ENCODE data around the gene MDM2.
A peak's percentile ranks its signal among the peaks of the same experiment; 100 is the strongest.

- TF ChIP-seq TCF7 (CRISPR knock-in tag; IDR thresholded peaks at IDR 0.05; ENCODE audit: low read depth): no peak
- no peak for TF ChIP-seq ATF3 (CRISPR knock-in tag; conservative IDR thresholded peaks at IDR 0.05)
- no peak for TF ChIP-seq FOXJ3 (CRISPR knock-in tag; IDR thresholded peaks at IDR 0.05; ENCODE audit: borderline replicate concordance)
- no peak for TF ChIP-seq ZBTB21 (CRISPR knock-in tag; IDR thresholded peaks at IDR 0.05; ENCODE audit: borderline replicate concordance)
- TF ChIP-seq CTCF (IDR thresholded peaks at IDR 0.05): no peak; the same call in 1 of the 2 replicates
- TF ChIP-seq, protein P1, sequence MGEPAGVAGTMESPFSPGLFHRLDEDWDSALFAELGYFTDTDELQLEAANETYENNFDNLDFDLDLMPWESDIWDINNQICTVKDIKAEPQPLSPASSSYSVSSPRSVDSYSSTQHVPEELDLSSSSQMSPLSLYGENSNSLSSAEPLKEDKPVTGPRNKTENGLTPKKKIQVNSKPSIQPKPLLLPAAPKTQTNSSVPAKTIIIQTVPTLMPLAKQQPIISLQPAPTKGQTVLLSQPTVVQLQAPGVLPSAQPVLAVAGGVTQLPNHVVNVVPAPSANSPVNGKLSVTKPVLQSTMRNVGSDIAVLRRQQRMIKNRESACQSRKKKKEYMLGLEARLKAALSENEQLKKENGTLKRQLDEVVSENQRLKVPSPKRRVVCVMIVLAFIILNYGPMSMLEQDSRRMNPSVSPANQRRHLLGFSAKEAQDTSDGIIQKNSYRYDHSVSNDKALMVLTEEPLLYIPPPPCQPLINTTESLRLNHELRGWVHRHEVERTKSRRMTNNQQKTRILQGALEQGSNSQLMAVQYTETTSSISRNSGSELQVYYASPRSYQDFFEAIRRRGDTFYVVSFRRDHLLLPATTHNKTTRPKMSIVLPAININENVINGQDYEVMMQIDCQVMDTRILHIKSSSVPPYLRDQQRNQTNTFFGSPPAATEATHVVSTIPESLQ (CRISPR knock-in tag; IDR thresholded peaks at IDR 0.05): no peak
- TF ChIP-seq, protein P2, sequence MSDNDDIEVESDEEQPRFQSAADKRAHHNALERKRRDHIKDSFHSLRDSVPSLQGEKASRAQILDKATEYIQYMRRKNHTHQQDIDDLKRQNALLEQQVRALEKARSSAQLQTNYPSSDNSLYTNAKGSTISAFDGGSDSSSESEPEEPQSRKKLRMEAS (CRISPR knock-in tag; IDR thresholded peaks at IDR 0.05): peak; percentile 49; the same call in 1 of the 2 replicates
- TF ChIP-seq RELA (CRISPR knock-in tag; IDR thresholded peaks at IDR 0.05; ENCODE audit: borderline replicate concordance): no peak
- TF ChIP-seq ZNF232 (CRISPR knock-in tag; IDR thresholded peaks at IDR 0.05): no peak
- TF ChIP-seq AFF4 (CRISPR knock-in tag; IDR thresholded peaks at IDR 0.05; ENCODE audit: borderline replicate concordance): no peak
- no peak for TF ChIP-seq ELF4 (CRISPR knock-in tag; IDR thresholded peaks at IDR 0.05; ENCODE audit: low read depth)
Measured at GRCh38 chr12:68808388-68809189, 612 bp downstream of the MDM2 start.
